Left lung (tissue), 10 donors: ENCODE measurements around the gene ADCY2. TPM values are rescaled to one million over a fixed set of nuclear protein-coding genes. Genes with fewer than 3 reads are reported as not detected.

Experiments
- ATAC-seq: fragments of 200-7000 bp; cut with Tn5 transposase; one replicate; pipeline ENCODE4 v1.9.1; 2020; ENCODE audit warnings: moderate library complexity
- DNase-seq, 4 donors: peaks; one replicate each; pipeline ENCODE4 v3.0.0-alpha.2; 2013 to 2020
- H3K27ac ChIP-seq, 2 donors: fragments of 200-600 bp; sonication (generic) in 1 of 2; one replicate each; pipeline versions ENCODE4 v1.5.0 to v1.8.0; 2020 to 2021
- H3K27me3 ChIP-seq, 2 donors: fragments of 200-600 bp; sonication (generic) in 1 of 2; one replicate each; pipeline versions ENCODE4 v1.5.0 to v1.8.0; 2020 to 2021
- H3K36me3 ChIP-seq, 2 donors: fragments of 200-600 bp; sonication (generic) in 1 of 2; one replicate each; pipeline versions ENCODE4 v1.5.0 to v1.8.0; 2020 to 2021
- H3K4me1 ChIP-seq, 2 donors: fragments of 200-600 bp; one replicate each; pipeline ENCODE4 v1.8.0; 2021
- H3K4me3 ChIP-seq, 2 donors: fragments of 200-600 bp; sonication (generic) in 1 of 2; one replicate each; pipeline versions ENCODE4 v1.5.0 to v1.8.0; 2020 to 2021; ENCODE audit warnings: mild to moderate bottlenecking in 1 of 2
- H3K9me3 ChIP-seq, 2 donors: fragments of 200-600 bp; sonication (generic) in 1 of 2; one replicate each; pipeline versions ENCODE4 v1.5.0 to v1.8.0; 2020 to 2021
- CTCF ChIP-seq, 2 donors: fragments of 200-600 bp; sonication (generic) in 1 of 2; IDR thresholded peaks; one replicate each; pipeline versions ENCODE4 v1.5.0 to v1.8.0; 2021; ENCODE audit warnings: antibody characterized with exemption in 2 of 2
- intact Hi-C, 2 donors: fragments of 100-400 bp; cut with DNase I; formaldehyde crosslinking; loops; one replicate each; pipeline versions ENCODE4 v1.11.2 to v1.14.2; 2022
- polyA plus RNA-seq, 6 donors: library from polyadenylated mRNA; unstranded; fragments of 120-200 nt; gene quantifications; one replicate each; pipeline ENCODE4 v1.2.1, GENCODE V29; 2013; ENCODE audit not compliant: insufficient read length in 6 of 6
- total RNA-seq, 2 donors: library from RNA; stranded (reverse); fragmentation: NEBNext Ultra II Directional; extraction: Animal tissue kit (Norgen Biotek cat#: 25700); gene quantifications; one replicate each; pipeline ENCODE4 v1.2.1, GENCODE V29; 2021
- donor health status: DM: no; HTN: yes; CAD: no.
- donor health status: DM: no; HTN: no; CAD: no.

ADCY2 gene
- total and polyA plus RNA-seq, 8 donors = 0.34 to 14.0 (median 9.6) TPM

- H3K27me3 ChIP-seq = no peaks in the 10 kb centered on the region
- no peak for TF ChIP-seq CTCF (IDR thresholded peaks at IDR 0.05)
- DNase-seq = no peak
- H3K9me3 ChIP-seq = no peaks in the 10 kb centered on the region
- intact Hi-C loops = no loop called here
- H3K4me3 ChIP-seq = no peak overlapping the region
- H3K27ac ChIP-seq = no peak overlapping the region
- no peaks in the 10 kb centered on the region for H3K36me3 ChIP-seq
- no peaks in the 10 kb centered on the region for H3K4me1 ChIP-seq
- no peak for ATAC-seq
Measured at GRCh38 chr5:7714119-7714518, 318.2 kb downstream of the ADCY2 start.

GRCh38 chr5:7714697-7715096 is 318.8 kb downstream of the ADCY2 start:
- ATAC-seq = no peak
- Histone ChIP-seq H3K4me3 (no peak overlapping the region), H3K27me3 (no peaks in the 10 kb centered on the region), H3K27ac (no peak overlapping the region), H3K9me3 (no peaks in the 10 kb centered on the region), H3K36me3 (no peaks in the 10 kb centered on the region), H3K4me1 (no peaks in the 10 kb centered on the region)
- TF ChIP-seq CTCF (IDR thresholded peaks at IDR 0.05) = no peak
- DNase-seq = no peak
- intact Hi-C loops = no loop called here

- Histone ChIP-seq H3K4me1 (no peaks in the 10 kb centered on the region), H3K9me3 (no peaks in the 10 kb centered on the region), H3K27ac (no peak overlapping the region), H3K27me3 (no peaks in the 10 kb centered on the region), H3K36me3 (no peaks in the 10 kb centered on the region), H3K4me3 (no peak overlapping the region)
- intact Hi-C loops = no loop called here
- TF ChIP-seq CTCF (IDR thresholded peaks at IDR 0.05) = no peak
- DNase-seq (no peak), ATAC-seq (no peak)
Measured at GRCh38 chr5:7717691-7718090, 321.8 kb downstream of the ADCY2 start.

GRCh38 chr5:7728076-7728475 is 332.1 kb downstream of the ADCY2 start:
- Histone ChIP-seq H3K9me3 (no peaks in the 10 kb centered on the region), H3K36me3 (no peaks in the 10 kb centered on the region), H3K4me1 (no peaks in the 10 kb centered on the region), H3K4me3 (no peak overlapping the region), H3K27ac (no peak overlapping the region), H3K27me3 (peaks cover 0 to 9% of the 10 kb centered on the region in 2 donors)
- TF ChIP-seq CTCF (IDR thresholded peaks at IDR 0.05) = no peak
- intact Hi-C loops = no loop called here
- ATAC-seq (no peak), DNase-seq (peak in 1 of 4 donors; percentile 7)

GRCh38 chr5:7741415-7742065 is 345.6 kb downstream of the ADCY2 start:
- H3K4me1 ChIP-seq = no peaks in the 10 kb centered on the region
- no peak overlapping the region for H3K4me3 ChIP-seq
- no peaks in the 10 kb centered on the region for H3K27me3 ChIP-seq
- H3K36me3 ChIP-seq = no peaks in the 10 kb centered on the region
- H3K9me3 ChIP-seq = no peaks in the 10 kb centered on the region
- no peak for TF ChIP-seq CTCF (IDR thresholded peaks at IDR 0.05)
- DNase-seq (no peak), ATAC-seq (no peak)
- intact Hi-C loops = no loop called here
- H3K27ac ChIP-seq = no peak overlapping the region
